ENCODE measurements around the gene ANXA2R.
"Not testable (repeated sequence)": the region's sequence is repeated elsewhere in the genome, so short reads cannot be mapped to it uniquely, and the experiment has no call there.

Gene ANXA2R

DNA sequence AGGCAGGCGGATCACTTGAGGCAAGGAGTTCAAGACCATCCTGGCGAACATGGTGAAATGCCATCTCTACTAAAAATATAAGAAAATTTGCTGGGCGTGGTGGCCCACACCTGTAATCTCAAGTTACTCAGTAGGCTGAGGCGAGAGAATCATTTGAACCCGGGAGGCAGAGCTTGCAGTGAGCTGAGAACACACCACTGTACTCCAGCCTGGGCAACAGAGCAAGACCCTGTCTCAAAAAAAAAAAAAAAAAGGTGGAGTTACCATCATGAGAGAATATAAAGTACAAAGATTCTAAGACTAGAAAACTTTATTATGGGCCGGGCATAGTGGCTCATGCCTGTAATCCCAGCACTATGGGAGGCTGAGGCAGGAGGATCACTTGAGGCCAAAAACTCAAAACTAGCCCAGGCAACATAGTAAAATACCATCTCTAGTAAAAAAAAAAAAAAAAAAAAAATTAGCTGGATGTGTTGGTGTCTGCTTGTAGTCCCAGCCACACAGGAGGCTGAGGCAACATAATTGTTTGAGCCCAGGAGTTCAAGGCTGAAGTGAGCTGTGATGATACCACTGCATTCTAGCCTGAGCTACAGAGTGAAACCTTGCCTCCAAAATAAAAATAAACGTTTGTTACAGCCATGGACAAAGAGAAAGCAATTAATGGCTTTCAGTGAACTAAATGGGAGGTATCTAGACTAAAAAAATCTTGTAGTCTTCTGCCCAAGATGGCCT lies 12.9 kb downstream of the ANXA2R start:
- no peak for DNase-seq

DNA sequence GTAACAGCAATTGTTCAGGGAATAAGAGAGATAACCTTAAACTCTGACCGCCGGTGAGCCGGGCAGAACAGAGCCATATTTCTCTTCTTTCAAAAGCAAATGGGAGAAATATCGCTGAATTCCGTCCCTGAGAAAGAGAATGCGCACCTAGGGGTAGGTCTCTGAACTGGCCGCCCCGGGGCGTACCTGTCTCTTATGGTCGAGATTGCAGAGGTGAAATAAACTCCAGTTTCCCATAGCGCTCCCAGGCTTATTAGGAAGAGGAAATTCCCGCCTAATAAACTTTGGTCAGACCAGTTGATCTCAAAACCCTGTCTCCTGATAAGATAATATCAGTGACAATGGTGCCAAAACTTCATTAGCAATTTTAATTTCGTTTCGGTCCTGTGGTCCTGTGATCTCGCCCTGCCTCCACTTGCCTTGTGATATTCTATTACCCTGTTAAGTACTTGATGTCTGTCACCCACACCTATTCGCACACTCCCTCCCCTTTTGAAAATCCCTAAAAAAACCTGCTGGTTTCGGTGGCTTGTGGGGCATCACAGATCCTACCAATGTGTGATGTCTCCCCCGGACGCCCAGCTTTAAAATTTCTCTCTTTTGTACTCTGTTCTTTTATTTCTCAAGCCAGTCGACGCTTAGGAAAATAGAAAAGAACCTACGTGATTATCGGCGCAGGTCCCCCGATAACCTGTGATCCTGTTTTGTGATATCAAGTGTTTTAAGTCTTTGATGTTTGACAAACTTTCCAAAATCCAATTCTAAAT lies 14.8 kb downstream of the ANXA2R start:
- not testable (repeated sequence) for DNase-seq

DNA sequence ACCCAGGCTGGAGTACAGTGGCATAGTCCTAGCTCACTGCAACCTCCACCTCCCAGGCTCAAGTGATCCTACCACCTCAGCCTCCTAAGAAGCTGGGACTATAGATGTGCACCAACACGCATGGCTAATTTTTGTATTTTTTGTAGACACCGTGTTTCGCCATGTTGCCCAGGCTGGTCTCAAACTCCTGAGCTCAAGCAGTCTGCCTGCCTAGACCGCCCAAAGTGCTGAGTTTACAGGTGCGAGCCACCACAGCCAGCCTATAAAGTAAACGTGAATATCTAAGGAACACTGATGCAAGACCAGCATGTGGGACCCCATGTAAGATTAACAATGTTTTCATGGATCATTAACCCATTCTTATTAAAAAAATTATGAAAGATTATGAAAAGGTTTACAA lies 15.9 kb downstream of the ANXA2R start:
- DNase-seq: no peak

DNA sequence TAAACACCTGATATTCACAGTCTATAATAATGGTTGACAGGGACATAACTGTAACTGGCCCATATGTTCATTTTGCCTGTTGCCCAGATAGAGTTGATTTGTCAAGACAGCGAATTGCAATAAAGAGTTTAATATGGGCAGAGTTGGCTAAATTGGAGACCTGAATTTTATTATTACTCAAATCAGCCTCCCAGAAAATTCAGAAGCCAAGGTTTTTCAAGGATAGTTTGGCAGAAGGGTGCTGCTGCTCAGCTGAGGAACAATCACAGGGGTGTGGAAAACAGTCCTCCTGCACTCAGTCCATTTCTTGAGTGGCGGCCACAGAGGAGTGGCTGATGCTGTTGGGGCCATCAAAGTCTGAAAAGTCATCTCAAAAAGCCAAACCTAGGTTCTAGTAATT lies 19.0 kb downstream of the ANXA2R start:
- no peak for DNase-seq

DNA sequence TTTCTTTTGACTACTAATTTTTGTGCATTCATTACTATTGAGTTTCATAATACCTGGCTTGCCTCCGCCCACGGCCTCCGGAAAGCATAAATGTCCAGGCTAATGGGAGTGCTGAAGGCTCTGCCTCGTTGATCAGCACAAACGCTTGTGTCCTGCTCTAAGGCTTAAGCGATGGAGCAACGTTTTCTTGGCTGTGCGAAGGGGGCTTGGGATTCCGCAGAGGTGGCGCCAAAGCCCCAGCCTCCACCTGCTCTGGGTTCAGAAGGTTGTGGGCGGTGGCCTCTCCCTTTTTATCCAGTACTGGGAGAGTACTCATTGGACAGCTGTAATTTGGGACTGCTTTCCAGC lies 19.7 kb downstream of the ANXA2R start:
- DNase-seq: peak in 1 of 4 experiments; percentile 29

DNA sequence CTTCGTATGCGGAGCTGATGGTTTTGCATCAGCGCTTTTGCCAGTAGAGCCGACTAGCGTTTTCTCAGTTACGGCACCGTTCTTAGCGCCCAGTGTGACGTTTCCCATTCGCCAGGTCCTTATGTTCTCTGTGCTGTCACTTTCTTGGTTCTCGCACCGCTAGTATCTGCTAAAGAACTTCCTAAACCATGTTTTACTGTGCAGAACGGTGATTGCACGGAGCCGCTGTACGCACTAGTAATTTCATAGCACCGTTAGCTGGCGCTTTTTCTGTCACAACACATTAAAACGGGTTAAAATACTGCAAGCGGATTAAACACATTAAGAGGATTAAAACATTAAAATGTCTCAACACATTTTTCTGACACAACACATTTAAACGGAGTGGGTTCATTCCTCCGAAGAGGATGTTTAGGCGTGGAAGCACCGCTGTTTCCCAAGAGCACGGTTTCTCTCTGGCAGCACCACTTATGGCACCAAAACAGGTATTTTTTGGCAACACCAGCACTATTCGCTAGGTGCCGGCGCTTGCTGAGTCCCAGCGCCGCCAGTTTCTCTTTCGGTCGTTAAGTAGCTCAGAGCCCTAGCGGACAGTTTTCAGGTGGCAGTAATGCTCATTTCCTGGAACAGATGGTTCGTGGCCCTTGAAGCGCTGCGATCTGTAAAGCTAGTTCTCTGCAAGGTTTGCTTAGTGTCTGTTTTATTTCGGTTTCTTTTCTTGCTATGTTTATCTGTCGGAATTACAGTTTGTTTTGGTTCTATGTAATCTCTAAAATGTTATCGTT lies 20.3 kb downstream of the ANXA2R start:
- peak; percentile 42 to 77 (median 60) for DNase-seq

DNA sequence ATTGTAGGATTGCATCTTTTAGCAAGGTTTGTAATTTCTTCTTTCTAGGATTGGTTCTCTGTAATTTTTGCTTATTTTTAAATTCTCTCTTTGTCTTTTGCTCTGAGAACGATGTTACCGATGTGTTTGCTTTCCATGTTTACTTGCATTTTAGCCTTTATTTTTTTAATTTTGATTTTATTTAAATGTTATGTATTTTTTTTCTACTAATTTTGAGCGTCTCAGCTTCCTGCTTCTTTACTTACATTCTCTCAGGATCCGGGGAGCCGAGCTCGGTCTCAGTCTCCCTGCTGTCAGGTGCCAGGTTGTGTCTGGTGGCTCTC lies 20.9 kb downstream of the ANXA2R start:
- no peak for DNase-seq

DNA sequence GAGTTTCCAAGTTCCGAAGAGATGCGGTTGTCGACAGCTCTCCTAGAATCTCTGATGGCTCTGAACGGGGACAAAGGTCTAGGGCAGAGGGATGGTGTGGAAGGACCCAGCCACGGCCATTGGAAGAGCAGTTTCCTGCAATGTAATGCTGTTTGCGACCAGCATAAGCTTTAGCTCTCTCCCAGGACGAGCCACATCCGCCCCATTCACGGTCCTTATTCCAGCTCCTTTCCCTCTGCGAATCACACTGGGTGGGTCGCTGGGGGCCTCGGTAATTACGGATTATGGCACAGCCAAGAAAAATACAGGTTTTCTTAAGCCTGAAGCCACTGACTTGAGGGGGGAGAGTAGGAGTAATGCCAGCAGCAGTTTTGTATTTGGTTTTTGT lies 22.7 kb downstream of the ANXA2R start:
- DNase-seq: peak in 1 of 4 experiments; percentile 34

DNA sequence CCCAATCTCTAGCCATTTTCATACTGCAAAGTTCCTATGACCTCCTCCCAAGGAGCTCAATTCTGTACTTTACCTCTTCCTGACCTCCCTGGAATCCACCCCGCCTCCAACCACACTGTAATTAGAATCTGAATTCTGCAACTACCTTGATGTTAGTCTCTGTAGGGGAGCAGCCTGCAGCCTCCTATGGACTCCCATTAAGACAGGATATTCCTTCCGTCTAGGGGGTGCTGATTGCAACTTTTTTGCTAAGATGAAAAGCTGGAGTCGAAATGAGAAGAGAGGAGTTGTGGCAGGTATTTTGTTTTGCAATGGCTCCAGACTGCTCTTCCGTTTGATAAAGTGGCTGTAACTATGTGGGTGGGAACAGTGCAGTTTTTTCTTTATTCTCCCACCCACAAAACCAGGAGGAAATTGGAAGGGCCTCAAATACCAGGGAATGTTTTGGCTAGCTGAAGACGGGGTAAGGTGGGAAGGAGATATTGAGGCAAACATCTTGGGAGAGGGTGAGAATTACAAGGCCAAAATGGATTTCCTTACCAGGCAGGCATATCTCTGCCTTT lies 23.8 kb downstream of the ANXA2R start:
- DNase-seq: no peak

DNA sequence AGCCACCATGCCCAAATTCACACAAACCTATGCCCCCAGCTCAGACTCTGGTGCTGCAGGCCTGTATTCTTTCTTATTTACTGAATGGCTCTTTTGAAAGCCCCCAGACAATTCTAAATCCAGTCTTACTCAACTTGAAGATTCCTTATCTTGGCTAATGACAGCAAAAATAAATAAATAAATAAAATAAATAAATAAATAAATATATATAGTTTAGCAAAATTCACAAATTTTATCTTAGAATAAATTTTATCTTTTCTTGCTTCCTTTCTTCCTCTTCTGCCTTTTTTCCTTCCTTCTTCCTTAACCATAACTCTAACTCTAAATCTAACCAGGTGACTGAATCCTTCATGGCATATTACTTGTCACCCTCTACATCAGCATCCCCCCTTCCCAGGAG lies 25.6 kb downstream of the ANXA2R start:
- DNase-seq: no peak

DNA sequence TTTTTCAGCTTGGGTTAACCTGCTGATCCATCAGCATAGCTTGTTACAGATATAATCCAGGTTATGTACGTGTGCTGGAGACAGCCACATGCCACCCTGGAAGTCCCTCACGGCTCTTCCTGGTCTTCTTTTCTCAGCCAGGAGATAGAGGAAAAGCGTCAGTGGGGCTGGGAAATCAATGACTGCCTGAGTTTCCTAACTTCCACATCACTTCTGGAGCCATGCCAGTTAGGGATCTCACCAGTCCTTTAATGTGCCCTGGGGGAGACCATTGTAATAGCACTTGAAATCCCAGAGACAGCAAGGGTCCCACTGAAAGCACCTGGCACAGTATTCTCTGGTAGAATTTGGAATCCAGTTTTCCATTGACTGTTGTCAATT lies 29.2 kb downstream of the ANXA2R start:
- no peak for DNase-seq

DNA sequence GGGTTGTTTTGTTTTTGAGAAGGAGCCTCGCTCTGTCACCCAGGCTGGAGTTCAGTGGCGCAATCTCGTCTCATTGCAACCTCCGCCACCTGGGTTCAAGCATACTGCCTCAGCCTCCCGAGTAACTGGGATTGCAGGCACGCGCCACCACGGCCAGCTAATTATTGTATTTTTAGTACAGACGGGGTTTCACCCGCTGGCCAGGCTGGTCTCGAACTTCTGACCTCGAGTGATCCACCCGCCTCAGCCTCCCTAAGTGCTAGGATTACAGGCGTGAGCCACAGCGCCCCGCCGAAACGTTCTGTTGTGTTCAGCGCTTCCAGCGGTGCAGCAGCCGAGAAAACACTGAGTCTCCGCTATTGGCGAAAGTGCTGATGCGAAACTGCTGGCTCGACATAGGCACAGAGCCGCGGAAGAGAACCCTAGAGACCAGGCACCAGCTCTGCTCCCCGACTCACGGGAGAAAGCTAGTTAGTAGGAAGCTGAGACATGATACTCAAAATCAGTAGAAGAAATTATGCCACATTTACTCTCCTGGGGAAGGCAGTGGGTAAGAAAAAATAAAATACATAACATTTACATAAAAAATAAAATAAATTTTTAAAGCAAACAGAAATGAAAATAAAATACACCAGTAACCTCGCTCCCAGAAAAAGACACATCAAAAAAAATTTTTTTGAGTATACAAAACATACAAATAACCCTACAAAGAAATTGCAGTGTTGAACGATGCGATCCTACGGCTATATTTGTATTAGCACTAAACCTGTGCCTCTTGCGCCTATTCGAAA lies 31.6 kb downstream of the ANXA2R start:
- peak; percentile 76 to 89 (median 82) for DNase-seq

DNA sequence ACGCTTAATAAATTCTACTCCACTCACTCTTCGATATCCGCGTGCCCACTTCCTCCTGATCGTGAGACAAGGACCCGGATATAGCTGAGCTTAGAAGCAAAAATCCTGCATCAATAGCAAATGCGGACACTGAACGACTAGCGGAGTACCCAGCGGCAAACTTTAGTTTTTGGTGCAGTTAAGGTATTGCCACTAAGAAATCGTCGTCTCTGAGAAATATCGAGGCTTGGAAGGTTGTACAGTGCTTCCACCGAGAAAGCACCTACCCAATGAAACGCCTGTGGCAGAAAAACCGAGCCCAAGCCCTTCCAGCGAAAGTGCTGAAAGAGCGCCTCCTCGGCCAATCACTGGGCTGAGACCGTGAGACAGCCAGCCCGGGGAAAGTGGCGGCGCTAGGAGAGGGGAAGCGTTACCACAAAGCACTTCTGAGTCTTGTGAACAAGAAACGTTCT lies 32.2 kb downstream of the ANXA2R start:
- peak; percentile 45 to 77 (median 60) for DNase-seq

DNA sequence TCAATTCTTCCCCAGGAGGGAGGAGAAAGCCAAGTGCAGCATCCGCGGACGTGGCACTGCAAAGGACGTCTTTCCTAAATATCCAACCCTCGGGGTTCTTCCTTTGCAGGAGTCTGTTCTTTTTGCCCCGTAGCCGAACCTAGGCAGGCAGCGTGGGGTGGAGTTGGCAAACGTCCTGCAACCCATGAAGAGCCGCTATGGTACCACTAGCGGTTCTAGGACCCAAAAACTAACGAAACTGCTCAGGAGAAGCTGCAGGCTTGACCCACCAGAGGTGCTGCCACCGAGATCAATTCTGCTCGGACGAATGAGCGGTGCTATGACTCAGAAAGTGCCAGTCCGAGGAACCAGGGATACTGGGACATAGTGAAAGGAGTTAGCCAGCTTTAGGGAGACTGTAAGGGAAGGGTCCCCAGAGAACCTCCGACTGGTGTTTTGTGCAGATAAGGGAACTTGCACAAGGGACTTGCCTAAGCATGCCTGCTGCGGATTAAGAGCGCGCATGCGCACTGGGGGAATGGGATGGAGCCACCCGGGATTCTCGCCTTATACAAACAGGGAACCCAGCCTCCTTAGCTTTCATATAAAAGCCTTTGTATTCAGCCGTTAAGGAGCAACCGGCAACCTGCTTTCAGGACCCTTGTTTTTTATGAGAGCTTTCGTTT lies 32.7 kb downstream of the ANXA2R start:
- DNase-seq: peak; percentile 38 to 63 (median 56)

DNA sequence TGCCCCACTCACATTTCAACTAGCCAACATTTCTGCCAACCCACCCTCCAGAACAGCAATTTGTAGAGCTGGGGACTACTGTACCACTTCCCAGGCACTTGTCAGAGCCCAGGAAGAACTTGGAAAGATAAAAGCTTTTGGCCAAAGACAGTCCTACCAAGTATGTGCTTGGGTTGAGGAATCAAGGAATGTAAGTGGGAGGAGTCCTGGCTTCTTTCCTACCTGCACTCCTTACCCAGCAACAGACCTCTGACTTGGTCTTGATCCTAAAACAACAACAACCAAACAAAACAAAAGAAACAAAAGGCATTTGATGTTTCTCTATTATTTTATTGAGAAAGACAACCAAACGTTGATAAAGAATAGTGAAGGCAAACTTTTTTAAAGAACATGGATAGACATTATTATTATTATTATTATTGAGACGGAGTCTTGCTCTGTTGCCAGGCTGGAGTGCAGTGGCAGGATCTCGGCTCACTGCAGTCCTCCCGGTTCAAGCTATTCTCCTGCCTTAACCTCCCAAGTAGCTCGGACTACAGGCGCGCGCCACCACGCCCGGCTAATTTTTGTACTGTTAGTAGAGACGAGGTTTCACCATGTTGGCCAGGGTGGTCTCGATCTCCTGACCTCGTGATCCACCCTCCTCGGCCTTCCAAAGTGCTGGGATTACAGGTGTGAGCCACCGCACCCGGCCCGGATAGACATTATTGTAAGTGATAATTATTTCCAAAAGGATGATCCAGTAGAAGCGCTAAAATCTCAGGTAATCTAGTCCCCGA lies 33.5 kb downstream of the ANXA2R start:
- no peak for DNase-seq

DNA sequence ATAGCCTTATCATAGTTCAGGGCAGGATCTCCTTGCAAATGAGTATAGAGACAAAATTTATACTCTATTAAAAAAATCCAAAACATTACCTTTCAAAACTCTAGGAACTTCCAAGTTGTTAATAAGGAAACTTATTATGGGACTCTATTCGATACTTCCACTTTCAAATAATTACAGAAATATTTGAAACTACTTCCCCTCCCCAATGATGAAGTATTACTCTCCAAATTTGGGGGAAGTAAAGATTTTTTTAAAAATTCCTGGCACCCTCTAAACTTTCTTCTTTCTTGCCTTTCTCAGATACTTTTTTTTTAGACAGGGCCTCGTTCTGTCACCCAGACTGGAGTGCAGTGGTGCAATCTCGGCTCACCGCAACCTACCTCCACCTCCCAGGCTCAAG lies 35.1 kb downstream of the ANXA2R start:
- no peak for DNase-seq

DNA sequence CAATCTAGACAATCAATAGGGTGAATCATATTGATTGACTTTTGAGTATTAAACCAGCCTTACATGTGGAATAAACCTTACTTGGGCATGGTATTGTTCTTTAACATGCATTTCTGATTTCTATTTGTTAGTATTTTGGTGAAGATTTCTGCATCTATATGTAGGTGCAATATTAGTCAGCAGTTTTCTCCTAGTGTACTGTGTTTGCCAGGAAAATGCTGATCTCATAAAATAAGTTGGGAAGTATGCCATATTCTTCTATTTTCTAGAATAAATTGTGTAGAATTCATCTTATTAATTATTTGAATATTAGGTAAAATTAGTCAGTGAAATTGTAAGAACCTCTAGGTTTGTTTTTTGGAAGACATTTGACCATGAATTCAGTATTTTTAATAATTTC lies 38.4 kb downstream of the ANXA2R start:
- DNase-seq: no peak

DNA sequence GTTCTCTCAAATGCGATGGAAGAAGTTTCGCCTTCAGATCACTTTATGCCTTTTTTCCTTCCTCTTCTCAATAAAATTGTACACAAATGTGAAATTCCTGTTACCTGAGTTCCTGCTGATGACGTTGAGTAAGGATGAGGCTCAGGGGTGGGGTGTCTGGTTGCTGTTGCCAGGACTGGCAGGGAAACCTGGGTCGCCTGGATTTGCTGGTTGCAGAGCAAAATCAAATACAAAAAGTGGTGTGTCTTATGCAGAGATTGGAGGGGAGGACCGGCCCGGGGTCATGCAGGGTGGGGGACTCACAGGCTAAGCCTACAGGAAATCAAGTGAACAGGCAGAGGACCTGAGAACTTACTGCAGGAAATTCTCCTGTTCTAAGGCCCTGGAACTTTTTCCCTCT lies 39.2 kb downstream of the ANXA2R start:
- no peak for DNase-seq

DNA sequence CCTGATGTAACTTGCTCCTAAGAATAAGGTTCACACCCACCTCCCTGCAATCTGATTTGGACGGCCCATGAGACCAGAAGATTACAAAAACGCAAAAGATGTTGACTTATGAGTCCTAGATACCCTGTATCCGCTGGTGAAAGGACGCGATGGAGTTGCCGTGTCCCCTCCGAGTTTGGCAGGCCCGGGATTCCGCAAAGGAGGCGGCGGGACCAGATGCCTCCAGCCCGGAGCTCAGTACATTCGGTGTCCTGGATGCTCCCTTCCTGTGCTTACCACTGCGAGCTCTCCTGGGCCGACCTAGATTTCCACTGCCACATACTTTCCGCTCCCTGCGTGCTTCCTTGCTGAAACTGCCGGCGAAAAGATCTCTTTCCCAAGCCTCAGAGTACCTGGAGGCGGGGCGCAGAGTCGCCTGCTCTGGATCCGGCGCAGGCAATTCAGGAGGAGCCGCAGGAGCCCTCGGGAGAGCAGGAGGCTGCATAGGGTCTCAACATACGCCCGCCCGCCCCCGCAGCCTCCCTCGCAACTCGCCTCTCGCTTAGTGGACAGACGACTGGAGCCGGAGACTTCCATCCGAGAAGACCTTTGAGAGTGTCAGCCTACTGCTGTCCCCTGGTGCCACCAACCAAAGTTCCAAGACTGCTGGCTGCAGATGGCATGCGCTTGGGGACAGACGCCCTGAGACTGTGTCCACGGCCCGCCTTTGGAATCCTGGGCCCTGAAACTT lies 39.8 kb downstream of the ANXA2R start:
- no peak for DNase-seq

DNA sequence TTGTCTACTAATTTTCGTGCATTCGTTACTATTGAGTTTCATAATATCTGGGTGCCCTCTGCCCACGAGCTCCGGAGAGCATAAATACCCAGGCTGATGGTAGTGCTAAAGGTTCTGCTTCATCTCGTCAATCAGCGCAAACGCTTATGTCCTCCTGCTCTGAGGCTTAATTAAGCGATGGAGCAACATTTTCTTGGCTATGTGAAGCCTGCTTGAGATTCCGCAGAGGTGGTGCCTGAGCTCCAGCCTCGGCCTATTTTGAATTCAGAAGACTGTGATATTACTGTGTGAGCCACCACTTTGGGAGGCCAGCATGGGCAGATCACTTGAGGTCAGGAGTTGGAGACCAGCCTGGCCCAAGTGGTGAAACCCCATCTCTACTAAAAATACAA lies 44.8 kb downstream of the ANXA2R start:
- DNase-seq: no peak

Data from activated naive CD4-positive, alpha-beta T cell (primary cell).